Renal pelvis (tissue), 4 donors: ENCODE measurements around the gene LZIC. TPM values are rescaled to one million over a fixed set of nuclear protein-coding genes. Genes with fewer than 3 reads are reported as not detected.
A peak's percentile ranks its signal among the peaks of the same experiment; 100 is the strongest.
"Not testable (repeated sequence)": the region's sequence is repeated elsewhere in the genome, so short reads cannot be mapped to it uniquely, and the experiment has no call there.

Experiments
- DNase-seq: peaks from one replicate; pipeline ENCODE4 v3.0.0-alpha.2; 2013
- polyA plus RNA-seq, 3 donors: library from polyadenylated mRNA; unstranded; fragments of 120-200 nt; gene quantifications; one replicate each; pipeline ENCODE4 v1.2.1, GENCODE V29; 2013; ENCODE audit not compliant: insufficient read length in 3 of 3

LZIC gene
- polyA plus RNA-seq, 3 donors = 54.8 to 70.0 (median 63.4) TPM

DNA sequence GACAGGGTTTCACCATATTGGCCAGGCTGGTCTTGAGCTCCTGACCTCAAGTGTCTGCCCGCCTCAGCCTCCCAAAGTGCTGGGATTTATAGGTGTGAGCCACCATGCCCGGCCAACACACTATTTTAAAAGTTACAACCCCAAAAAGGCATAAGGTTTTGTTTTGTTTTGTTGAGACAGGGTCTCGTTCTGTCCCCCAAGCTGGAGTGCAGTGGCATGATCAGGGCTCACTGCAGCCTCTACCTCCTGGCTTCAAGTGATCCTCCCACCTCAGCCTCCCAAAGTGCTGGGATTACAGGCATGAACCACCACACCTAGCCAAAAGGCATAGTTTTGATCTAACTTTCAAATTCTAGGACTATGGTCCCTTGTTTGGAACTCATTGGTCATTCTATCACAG lies 25.7 kb downstream of the LZIC start:
- not testable (repeated sequence) for DNase-seq

DNA sequence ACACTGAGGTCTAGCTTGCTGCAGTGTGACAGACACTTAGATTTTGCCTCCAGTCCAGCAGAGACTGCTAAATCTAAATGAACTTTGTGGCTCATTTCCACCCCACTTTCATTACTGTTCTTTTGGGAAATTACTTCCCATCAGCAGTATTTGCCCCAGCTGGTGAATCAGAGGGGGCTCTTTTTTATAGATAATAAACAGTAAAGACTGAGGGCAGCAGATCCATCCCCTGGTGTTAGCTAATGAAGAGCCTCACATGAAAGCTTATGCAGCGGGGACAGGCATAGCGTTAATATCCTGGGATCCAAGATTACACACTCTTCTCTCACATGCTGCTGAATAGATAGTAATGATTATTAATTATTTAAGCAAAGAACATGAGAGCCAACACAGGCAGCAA lies 26.7 kb downstream of the LZIC start:
- no peak for DNase-seq

DNA sequence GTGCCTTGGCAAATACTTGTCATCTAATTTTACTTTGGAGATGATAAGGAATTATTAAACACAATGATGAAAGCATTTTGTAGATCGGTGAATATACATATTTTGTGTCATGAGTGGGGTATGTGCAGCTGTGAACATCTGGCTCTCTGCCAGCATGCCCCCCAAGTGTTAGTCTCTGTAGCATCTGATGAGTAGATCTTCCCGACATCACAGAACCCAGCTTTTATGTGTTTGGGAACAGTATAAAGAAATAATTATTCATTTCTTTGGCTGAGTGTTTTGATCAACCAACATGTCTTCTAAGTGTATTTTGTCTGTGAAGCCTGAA lies 28.6 kb downstream of the LZIC start:
- no peak for DNase-seq

DNA sequence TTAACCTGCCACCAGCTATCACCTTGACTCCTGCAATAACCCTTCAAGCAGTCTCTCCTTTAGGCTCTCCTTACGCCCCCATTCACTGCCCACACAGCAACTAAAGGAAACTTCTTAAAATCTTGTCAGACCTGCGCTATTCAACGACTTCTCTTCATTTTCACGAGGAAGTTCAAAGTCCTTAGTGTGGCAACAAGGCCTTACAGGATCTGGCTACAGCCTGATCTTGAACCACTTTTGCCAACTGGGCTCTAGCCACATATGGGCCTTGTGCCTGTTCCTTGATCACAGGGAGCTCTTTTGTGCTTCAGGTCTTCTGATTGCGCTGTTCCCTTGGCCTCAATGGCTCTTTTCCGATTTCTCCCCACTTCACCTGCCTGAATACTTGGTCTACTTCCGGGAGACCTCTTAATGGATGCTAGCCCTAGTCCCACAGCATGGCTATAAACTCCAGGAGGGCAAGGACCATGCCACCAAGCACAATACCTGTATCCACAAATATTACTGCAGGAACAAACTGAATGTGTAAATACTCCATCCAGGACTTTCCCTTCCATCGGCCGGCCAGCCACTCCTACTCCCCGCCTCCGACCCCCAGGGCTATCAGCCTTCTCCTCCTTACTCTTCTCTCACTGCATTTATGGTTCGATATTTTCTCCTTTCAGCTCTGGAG lies 30.8 kb downstream of the LZIC start:
- no peak for DNase-seq

DNA sequence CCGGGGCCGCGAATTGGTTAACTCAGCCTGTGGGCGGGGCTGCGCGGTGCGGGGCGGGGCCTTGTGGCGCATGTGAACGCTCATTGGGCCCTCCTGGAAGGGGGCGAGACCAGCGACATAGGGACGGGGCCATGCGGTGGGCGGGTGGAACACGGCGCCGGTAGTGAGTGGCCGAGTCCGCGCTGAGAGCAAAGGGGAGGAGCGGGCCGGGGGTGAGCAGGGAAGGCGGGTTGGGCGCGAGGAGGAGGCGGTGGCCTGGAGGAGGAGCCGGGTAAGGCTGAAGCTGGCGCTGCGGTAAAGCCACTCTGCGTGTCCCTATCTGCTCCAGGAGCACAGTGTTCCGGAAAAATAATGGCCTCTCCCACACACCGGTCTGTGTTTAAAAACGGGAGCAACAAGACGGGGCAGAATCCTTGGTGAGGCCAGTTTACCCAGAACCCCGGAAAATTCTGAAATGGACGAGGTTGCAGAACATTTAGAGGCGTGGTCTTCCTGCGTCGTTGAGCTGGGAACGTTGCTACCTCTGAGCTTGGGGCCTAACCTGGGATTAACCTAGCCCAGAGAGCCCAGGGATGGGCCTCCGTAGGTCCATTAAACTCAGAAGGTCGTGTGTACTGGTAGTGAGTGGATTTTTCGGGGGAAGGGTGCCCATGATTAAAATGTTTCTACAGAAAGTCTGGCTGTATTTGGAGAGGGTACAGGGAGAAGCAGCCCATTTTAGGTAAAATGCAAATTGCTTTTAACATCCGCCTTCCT lies 32.6 kb downstream of the LZIC start:
- DNase-seq = peak; percentile 98

DNA sequence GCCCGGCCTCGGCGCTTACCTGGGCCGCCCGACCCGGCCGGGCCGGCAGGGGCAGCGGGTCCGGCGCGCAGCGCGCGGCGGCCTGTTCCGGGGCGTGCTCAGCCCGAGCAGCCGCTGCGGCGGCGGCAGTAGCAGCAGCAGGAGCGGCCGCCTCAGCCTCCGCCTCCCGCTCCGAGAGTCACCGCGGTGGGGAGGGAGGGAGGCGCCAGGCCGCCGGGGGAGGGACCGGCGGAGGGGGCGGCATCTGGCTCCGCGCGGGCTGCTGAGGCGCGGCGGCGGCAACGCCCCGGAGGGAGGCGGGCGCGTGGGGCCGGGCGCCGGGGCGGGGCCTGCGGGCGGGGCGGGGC lies 33.1 kb downstream of the LZIC start, which contains the start of gene CTNNBIP1:
CTNNBIP1 (minus strand) TSS at position 194 of the 347 bp plus-strand sequence. CDS start 38,205 bp downstream, outside the sequence.
- no peak for DNase-seq

DNA sequence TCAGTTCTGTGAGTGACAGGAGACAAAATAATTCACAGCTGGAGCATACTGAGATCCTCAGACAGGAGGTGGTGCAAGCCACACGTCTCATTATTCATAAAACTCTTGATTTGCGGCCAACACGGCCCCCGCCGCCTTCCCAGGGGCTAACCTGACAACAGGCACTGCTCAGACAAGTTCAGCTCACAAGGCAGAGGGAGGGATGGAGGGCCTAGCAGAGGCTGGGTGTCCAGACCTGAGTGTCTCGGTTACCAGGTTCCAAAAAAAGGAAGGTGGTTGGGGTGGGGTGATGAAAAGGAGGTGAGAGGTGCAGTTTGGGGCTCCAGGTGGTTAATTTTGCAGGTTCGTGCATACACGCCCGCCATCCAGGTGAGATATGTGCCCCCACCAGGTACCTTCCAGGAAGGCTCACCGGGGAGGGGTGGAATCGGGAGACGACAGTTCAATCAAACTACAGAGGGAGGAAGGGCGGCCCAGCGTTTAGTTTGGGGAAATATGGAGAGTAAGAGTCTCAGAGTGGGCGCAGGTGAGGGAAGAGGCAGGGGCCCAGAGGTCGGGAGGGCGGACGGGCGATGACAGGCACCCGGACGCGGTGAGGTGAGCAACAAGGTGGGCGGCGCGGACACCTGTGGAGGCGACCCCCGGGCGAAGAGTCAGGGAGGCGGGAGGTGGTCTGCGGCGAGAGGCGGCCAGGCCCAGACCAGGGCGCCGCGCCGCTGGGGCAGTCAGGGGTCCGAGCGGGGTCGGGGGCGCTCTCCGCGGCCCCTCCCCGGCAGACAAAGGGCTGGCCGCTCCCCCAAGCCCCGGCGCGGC lies 33.8 kb downstream of the LZIC start:
- no peak for DNase-seq

DNA sequence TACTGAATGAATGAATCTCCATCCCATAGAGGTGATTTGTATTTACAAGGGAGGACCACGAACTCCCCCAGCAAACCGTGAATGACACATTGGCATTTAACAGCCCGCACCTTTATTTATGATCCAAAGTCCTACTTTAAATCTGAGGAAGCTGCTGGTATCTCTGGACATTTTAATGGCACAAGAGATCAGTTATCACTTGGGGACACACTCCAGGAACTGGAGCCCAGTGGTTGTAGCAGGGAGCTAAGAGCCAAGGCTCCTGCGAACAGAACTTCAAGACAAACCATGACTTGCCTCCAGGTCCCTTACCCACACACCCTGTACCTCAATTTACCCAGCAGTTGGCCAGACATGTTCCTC lies 34.3 kb downstream of the LZIC start:
- DNase-seq = no peak

DNA sequence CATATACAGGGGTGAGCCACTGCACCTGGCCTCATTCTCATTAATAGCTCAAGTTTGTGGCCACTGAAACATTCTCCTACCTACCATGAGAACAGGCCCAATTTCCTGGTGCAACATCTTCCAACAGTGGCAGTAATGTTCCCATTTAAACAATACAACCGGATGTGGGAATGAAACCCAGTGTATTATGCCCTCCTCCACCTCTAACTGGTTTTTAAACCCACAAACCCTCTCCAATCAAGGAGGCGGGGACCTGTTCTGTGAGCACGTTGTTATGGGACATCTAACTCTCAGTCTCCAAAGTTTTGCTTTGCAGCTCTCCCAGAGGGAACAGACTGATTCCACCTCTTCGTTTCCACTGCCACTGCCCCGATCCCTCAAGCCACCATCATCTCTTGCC lies 35.8 kb downstream of the LZIC start:
- DNase-seq = no peak

DNA sequence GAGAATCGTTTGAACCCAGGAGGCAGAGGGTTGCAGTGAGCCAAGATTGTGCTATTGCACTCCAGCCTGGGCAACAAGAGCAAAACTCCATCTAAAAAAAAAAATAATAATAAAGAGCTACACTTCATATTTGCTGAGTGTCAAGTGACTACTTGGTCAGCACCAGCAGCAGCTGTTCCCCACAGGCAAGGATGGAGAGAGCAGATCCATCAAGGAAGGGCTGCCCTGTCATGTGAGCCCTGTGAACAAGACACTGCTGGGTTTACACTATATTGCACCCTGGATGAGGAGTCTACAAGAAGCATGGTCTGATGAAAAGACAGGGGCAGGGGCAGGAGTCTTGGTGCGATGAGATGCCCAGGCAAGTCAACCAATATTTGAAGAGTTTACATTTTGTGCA lies 36.7 kb downstream of the LZIC start:
- DNase-seq = no peak

DNA sequence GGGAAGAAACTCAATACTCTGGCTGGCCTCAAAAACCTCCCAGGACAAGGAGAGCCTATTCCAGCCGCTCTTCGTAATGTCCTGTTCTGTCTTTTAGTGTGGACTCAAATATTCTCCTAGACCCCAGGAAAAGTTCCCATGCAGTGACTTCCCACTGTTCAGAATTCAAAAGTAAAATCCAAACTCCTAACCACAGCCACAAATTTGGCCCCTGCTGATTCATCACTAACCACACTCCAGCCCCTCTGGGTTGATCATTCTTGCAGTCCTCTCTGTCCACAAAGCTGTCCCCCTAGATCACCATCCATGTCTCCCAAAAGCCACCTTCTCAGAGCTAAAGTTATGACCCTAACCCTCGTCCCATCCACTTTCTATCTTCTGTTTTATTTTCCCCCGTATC lies 38.2 kb downstream of the LZIC start:
- DNase-seq = no peak

DNA sequence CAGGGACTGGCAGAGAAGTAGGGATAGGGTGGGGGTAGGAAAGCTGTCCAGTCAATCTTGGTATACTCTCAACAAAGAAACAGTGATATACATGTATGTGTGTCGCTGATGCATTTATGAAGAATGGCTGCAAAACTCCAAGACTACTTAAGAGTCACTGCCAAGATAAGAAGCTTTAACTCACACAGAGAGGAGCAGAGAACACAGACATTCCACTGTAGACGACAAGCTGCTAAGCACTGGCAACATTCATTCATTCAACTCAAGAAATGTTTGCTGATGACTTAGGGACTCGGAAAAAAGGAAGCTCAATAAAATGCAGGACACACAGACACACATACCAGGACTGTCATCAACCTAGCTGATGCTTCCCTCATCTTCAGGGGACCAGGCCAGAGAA lies 38.6 kb downstream of the LZIC start:
- DNase-seq = no peak

DNA sequence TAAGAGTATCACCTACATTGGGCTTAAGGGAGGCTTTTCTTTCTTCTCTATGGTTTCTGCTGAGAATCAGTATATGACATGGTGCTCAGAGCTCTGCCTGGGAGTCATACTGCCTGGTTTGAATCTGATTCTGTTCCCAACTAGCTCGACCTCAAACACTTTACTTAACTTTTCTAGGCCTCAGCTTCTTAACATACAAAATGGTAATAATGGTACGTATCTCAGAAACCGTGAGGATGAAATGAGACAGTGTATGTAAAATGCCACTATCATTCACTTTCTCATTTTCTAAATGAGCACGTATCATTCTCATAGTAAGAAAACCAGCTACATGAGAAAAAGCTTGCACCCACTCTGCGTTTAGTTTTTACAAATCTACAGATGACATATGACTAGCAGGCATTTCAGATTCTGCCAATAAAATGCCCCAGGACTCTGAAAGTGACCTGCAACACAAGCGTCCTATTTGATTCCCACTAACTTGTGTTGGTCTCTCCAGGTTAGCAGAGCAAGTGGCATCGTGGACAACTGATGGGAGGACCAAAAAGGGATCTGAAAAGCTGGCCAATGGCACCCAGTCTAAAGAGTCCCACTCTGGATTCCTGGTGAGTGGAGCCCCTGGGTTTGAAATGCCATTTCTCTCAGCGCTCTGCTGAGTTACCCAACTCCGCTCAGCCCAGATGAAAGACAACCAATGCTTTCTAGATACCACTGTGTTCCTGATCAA lies 39.2 kb downstream of the LZIC start:
- no peak for DNase-seq

DNA sequence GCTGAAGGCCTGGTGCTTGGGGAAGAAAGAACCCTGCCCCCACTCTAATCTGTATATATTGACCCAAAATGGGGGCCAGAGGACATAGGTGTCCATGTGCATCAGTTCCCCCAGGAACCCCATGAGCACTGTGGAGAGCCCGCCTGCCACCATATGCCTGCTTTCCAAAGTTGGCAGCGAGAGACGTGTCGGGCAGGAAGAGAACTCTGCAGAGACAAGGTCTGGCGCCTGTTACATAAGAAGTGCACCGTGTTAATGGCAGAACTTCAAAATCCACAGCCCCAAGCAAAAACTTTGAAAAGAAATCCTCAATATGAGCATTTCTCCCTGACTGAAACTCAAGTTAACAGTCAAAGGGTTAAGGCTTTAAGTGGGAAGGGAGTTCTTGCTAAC lies 41.1 kb downstream of the LZIC start:
- no peak for DNase-seq

DNA sequence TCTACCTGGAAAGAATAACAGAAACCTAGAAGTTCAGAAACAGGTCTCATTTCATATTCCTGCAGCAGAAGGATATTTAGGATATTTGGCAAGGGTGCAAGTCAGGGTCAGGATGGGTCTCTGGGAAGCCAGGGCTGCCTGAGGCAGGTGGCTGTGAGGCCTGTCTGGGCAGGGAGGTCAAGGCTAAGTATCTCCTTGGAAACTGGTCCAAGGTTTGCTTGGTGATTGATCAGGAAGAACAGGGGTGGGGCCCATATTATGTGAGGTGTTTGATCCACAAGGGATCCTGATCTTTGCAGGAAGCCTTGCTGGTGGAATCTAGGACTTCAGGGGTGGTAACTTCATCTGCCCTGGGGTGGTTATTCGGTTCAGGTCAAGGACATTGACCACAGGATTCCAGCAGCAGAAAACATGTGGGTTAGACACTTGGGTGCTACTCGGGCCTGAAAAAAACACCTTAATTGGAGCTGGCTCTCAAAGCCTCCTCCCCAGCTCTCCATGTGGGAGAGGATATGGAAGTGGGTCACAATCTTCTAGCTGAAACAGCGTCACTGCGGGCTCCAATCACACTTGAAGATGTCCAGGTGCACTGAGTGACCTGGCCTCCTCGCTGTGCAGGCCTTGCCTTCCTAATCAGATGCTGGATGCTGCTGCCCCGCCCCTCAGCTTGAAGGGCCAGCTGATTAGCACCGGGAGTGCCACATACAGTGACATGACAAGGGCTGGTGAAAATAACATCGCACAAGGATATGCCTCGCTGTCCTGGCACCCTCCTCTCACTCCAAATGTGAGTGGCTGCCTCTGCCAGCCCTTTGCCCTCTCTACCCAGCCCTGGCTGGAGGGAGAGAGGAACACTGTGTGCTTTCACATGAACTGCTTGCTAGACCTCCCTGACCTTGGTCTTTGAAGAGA lies 41.8 kb downstream of the LZIC start:
- no peak for DNase-seq

DNA sequence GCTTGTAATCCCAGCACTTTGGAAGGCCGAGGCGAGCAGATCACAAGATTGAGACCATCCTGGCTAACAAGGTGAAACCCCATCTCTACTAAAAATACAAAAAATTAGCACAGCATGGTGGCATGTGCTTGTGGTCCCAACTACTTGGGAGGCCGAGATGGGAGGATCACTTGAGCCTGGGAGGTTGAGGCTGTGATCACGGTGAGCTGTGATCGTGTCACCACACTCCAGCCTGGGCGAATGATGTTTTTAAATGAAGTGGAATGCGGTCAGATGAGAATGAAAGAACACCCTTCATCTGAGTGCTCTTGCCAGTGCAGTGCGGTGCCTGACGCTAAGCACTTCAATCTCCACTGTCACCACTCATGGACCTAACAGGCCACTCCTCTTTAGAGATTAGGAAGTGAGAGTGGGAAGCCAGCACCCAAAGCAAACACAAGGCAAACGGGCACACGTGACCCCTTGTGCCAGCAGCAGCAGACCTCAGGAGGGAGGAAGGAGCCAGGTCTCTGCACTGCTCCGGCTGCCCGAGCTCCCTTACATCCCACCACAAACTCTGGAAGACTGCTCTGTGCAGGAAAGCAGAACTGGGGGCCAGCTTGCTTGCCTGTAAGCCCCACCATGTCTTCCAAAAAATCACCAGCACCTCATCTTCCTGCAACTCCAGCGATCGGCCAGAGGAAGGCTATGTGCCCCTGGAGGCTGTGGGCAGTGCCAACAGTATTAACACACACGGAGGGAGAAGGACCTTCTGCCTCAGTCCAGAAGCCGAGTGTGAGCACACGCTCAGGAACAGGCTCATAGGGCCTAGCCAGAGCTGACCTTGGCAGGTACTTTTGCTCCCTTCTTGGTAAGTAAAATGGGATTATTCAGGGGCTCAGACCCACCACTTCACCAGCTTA lies 42.8 kb downstream of the LZIC start:
- no peak for DNase-seq

DNA sequence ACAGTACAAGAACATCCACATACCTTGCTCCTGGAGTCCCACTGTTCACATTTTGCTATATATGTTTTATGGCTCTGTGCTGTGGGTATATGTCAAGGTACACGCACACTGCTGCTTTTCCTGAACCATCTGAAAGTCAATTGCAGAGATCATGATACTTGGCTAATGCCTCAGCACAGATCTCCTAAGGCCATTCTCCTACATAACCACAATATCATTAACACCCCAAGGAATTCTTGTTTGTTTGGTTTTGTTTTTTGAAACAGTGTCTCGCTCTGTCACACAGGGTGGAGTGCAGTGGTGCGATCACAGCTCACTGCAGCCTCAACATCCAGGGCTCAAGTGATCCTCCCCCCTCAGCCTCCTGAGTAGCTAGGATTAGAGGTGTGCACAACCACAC lies 49.1 kb downstream of the LZIC start:
- DNase-seq = no peak

DNA sequence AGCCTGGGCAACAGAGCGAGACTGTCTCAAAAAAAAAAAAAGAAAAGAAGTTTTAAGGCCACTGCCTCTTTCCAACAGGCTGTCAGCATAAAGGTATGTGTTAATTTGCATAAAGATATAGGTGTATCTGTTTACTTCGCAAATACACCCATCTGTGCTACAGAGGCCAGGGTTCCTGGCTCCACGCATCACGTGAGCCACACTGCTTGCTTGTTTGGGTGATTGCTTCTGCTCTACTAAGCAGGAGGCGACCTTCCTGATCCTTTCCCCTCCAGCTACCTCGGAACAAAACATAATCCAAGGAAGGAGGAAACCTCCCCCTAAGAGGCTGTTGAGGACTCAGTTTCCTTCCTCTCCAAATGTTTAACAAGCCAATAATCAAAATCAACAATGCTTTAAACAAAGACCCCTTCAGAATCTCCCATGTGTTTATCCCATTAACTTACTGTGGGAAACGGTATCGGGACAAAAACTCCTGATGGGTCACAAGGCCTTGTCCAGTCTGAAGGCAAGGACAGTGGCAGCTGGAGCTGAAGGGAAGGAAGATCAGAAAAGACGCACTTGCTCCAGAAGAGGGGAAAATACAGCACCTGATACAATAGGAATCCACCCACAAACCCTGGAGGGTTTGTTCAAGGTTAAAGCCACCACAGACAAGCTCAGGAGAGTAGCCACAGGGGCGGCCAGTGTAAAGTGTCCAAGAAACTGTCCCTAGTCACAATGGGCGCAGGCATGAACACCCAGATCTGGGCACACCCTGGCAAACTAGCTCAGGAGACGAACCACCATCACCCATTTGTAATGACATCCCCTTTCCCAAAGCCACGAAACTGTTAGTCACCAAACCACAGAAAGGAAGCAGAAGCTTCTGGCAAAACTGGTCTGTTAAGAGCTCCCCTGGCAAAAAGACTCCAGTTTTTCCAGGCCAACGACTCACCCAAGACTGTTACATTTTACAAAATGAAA lies 50.3 kb downstream of the LZIC start:
- DNase-seq = no peak

DNA sequence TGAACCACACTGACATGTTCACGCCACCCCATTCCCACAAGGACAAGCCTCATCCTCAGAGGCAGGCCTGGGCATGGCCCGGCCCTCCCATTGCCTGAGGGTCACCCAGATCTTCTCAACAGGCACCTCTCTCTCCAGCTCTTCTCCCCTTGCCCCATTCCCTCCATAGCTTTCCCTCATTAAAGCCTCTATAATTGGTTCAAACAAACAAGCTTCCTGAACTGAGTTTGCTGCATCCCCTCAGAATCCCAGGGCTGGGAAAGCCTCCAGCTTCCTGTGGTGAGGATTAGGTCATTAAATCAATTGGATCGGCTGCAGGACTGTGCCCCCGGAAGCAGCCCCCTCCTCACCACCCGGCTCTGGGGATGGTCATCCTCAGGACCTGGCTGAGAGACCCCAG lies 52.0 kb downstream of the LZIC start:
- no peak for DNase-seq
